ENCODE results near the gene CXADR. TPM values are rescaled to one million over a fixed set of nuclear protein-coding genes. Genes with fewer than 3 reads are reported as not detected.
"Not testable (repeated sequence)": the region's sequence is repeated elsewhere in the genome, so short reads cannot be mapped to it uniquely, and the experiment has no call there.

The CXADR gene
- under 1 TPM; 0.63 to 0.88 TPM for total RNA-seq

DNA sequence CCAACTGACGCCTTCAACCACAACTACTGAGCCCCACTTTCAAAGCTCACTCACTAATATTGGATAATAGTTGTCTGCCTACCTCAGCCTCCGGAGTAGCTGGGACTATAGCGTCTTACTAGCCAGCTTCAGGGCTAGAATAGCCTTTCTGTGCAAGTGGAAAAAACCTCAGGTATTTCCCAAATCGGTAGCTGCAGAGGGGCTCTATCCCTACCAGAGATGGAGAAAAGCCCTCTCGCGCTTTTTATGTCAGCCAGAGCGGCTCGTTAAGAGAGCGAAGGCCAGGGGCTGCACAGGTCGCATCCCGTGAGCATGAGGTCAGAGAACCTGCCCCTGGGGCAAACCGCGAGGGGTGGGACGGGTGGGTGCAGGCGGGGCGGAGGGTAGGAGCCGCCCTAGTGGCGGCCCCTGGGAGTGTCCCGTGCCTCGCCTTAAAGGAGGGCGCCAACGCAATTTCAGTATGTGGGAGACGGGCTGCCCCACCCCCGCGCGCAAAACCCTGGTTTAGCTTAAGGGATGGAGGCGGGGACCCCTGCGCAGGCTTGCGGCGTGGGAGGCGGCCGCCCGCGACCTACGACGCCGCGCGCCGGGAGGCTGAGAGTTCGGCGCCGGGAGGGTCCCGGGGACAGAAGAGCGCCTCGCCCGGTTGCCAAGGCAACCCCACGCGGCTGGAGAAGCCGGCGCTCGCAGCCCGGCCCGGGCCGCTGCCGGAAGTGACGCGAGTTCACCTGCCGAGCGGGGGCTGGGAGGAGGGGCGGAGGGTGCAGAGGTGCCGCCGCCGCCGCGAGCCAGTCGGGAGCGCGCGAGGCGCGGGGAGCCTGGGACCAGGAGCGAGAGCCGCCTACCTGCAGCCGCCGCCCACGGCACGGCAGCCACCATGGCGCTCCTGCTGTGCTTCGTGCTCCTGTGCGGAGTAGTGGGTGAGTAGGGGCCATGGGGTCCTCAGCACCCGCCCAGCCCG is at the start of gene CXADR:
Gene CXADR, plus strand, starts transcription at position 791 of the 961 bp plus-strand sequence. Its CDS starts 87 bp downstream, at position 878.
- ChIA-PET CTCF (no interaction called here), POLR2A (no interaction called here)

DNA sequence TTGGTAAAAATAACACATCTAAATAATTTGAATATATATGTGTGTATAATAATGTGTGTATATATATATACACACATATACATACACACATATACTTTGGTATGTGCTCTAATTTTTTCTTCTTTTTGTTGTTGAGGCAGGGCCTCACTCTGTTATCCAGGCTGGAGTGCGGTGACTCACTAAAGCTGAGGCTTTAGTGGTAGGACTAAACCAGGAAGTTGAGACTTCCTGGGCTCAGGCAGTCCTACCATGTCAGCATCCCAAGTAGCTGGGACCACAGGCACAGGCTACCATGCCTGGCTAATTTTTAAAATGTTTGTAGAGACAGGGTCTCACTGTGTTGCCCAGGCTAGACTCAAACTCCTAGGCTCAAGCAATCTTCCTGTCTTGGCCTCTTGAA is 46.7 kb upstream of the CXADR start:
- CTCF ChIA-PET, result no interaction called here
- POLR2A ChIA-PET, result interaction anchor here (0.7 kb wide), 1 partner anchor 19 kb away, joined by 5 read pairs; no protein-coding TSS in a partner anchor

- CTCF ChIA-PET, result no interaction called here
- POLR2A ChIA-PET, result no interaction called here
Observed at GRCh38 chr21:17467392-17467791, 45.5 kb upstream of the CXADR start.

DNA sequence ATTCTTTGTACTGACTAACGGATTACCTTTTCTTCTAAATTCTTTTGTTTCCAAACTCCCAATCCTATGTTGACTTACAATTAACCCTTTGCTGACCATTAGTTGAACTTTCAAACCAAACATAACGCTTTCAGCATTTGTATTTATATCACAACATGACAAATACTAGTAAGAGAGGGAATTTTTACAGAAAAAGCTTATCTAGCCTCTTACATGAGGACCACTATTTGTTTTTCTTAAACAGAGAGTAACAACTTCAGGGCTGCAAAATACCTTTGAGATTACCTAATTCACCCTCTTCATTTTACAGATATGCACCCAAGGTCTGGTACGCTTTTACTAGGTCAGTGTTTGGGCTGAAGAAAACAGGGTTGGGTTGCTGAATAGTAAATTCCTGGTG is 45.0 kb upstream of the CXADR start:
- ChIA-PET CTCF (no interaction called here), POLR2A (no interaction called here)

GRCh38 chr21:17468698-17469097 is 44.1 kb upstream of the CXADR start:
- ChIA-PET CTCF (no interaction called here), POLR2A (no interaction called here)

DNA sequence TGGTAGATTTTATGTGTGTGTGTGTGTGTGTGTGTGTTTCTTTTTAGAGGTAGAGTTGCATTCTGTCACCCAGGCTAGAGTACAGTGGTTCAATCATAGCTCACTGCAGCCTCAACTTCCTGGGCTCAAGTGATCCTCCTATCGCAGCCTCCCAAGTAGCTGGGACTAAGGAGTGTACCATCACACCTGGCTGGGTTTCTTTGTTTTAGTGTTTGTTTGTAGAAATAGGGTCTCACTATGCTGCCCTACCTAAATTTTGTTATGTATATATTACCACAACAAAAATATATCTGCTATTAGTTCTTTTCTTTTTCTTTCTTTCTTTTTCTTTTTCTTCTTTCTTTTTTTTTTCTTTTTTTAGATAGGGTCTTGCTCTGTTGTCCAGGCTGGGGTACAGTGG is 43.1 kb upstream of the CXADR start:
- POLR2A ChIA-PET, result no interaction called here
- CTCF ChIA-PET, result interaction anchor here (0.7 kb wide), 1 partner anchor 709 kb away, joined by 3 read pairs; no protein-coding TSS in a partner anchor

- ChIA-PET POLR2A (no interaction called here), CTCF (no interaction called here)
Observed at GRCh38 chr21:17472182-17472581, 40.7 kb upstream of the CXADR start.

DNA sequence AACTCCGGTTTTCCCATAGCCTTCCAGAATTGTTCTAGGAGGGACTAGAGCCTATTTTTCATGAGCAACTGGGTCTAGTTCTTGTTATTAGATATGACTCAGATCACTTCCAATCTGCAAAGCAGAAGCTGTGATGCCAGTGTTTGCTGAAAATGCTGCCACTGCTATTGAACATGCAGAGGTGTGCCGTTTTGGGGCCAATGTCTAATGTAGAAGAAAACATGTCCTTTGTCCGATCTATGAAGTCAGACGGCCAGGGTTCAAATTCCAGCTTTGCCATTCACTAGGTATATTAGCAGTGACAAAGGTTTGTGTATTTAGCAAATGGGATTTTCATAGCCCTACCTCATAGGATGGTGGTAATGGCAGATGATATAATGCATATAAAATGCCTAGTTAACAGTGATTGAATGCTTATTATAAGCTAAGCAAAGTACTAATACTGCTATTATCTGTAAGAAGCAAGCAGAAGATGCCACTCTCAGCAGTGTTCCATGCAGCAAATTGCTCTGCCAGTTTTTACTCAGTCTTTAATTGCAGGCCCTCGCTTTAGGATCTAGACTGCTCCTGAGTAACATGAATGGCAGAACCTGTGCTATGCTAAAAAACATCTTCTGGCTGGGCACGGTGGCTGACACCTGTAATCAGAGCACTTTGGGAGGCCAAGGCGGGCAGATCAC is 40.1 kb upstream of the CXADR start:
- CTCF ChIA-PET, result no interaction called here
- POLR2A ChIA-PET, result no interaction called here

- POLR2A ChIA-PET, result no interaction called here
- CTCF ChIA-PET, result no interaction called here
Observed at GRCh38 chr21:17476006-17476405, 36.8 kb upstream of the CXADR start.

GRCh38 chr21:17478156-17478555 is 34.7 kb upstream of the CXADR start:
- CTCF ChIA-PET, POLR2A ChIA-PET: not testable (repeated sequence)

DNA sequence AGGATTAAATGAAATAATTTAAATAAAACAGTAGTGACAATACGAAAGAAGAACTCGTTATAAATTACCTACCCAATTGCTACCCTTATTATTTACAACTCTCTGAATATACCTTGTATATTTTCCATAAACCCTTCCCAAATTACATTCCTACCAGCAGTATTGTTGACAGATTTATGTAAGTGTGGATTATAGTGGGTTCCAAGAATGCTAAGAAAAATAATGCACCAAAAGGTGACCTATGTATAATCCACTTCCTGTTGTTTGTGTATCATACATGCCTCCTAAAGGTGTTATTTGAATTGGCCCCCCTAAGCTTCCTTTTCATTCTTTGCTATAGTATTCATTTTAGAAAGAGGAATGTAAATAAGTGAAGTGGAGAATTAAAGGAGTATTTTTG is 33.2 kb upstream of the CXADR start:
- CTCF ChIA-PET, result interaction anchor here (0.7 kb wide), 1 partner anchor 387 kb away, joined by 4 read pairs; no protein-coding TSS in a partner anchor
- POLR2A ChIA-PET, result no interaction called here

GRCh38 chr21:17482928-17483327 is 29.9 kb upstream of the CXADR start:
- ChIA-PET CTCF (no interaction called here), POLR2A (no interaction called here)

DNA sequence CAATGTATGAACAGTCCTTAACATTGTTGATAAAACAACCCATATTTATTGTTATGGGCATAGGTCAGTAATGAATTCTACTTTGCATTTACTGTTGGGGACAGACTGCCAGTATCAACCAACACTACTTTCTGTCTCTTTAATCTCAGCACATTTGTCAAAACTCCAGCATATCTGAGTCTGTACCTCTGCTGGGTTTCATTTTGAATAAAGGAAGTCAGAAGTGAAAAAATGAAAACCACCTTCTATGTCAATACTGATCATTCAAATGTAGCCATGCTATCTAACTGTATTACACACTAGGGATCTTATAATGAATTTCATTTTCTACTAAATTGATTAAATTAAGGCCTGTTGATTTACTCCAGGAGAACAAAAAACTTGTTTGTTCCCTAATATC is 24.2 kb upstream of the CXADR start:
- ChIA-PET POLR2A (no interaction called here), CTCF (no interaction called here)

DNA sequence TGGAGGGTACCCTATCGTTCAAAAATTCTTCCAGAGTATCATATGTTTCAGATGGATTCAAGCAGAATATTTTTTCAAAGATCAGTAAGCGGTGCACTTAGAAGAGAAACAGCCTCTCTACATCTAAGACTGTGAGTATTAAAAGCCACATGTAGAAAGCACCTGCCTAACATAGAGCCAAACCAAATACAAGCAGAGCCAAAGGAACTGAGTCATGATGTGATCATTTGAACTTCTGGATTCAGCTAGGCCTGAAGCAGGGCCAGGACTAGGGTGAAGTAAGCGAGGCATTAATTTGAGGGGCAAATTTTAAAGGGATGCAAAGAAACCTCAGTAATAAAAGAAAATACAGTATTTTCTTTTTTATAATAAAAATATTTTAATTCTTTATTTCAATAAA is 23.3 kb upstream of the CXADR start:
- POLR2A ChIA-PET, CTCF ChIA-PET: not testable (repeated sequence)

- ChIA-PET CTCF (interaction anchor here (0.6 kb wide), 1 partner anchor 87 kb away, joined by 3 read pairs; no protein-coding TSS in a partner anchor), POLR2A (interaction anchor here (0.5 kb wide), 1 partner anchor 17 kb away, joined by 3 read pairs; no protein-coding TSS in a partner anchor)
Observed at GRCh38 chr21:17491716-17492414, 21.0 kb upstream of the CXADR start.

DNA sequence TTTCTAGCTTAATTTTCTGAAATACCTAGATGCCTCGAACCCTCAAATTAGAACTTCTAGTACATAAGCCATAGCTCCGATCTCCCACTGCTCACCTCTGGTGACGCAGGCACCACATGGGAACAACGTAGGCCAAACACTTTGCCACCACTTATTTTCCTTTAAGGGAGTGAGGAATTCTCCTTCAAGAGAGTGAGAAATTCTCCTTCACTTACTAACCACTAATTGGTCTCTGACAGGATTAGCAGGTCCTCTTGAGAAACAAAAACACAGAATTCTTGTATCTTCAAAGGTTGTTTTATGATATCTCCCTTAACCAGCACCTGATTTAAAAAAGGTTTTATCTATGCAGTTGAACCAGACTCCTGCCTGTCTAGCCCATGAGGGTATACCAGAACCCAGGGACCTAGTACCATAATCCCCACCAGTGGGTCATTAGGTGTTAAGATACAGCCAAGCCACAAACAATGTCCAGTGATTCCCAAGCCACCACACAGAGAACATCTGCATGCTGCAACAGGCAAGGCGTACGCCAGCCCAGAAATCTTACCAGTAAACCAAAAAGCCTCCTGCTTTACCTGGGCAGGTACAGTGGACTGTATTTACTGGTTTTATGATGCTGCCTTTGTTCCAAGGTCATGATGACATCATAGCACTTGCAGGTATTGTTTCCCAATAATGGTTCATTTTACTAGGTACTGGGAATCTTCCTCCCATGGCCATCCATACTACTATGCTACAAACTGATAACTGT is 20.3 kb upstream of the CXADR start:
- ChIA-PET CTCF (interaction anchor here (0.6 kb wide), 1 partner anchor 86 kb away, joined by 3 read pairs; no protein-coding TSS in a partner anchor), POLR2A (interaction anchor here (0.5 kb wide), 1 partner anchor 16 kb away, joined by 3 read pairs; no protein-coding TSS in a partner anchor)

DNA sequence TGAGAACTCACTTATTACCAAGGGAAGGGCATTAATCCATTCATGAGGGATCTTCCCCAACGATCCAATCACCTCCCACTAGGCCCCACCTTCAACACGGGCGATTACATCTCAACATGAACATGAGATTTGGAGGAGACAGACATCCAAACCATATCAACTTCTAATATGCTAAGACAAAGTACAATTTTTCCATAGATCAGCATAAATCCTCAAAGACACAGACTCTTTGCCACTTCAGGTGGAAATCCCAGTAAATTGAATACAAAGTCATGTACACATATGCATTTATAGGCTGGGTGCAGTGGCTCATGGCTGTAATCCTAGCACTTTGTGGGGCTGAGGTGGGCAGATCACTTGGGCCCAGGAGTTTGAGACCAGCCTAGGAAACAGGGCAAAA is 18.8 kb upstream of the CXADR start:
- CTCF ChIA-PET, result no interaction called here
- POLR2A ChIA-PET, result no interaction called here

DNA sequence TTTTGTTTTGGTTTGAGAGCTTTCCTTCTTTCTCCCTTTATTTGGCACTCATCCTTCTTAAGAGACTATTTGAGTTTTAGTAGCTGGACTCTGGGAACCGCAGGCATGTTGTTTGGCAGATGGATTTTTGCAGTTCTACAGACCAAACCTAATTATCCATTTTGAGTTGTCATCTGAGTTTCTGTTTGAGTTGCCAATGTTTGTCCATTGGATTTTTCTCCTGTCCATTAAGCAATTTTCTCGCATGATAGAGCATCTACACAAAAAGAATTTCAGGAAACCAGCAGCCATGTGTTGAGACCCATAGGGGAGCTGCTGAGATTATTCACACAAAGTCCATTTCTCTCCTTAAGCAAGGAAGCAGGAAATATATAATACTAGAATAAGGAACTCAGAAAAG is 17.2 kb upstream of the CXADR start:
- CTCF ChIA-PET, result no interaction called here
- POLR2A ChIA-PET, result no interaction called here

DNA sequence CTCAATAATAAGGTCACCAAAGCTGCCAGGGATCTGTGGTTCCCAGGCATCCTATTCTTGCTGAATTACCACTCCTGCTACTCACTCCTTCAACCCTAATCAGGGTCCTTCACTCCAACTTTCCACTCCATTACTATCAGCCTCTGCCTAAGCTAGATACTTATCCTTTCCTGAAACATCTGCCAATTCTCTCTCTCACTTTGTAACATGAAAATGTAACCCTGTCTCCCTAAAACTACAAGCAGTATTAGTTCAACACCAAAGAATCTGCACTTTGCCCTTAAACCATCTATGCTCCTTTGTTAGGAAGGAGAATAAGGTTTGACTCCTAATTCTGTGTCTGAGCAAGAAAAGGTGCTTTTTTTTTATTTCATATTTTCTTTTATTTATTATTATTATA is 15.5 kb upstream of the CXADR start:
- CTCF ChIA-PET, result no interaction called here
- POLR2A ChIA-PET, result no interaction called here

DNA sequence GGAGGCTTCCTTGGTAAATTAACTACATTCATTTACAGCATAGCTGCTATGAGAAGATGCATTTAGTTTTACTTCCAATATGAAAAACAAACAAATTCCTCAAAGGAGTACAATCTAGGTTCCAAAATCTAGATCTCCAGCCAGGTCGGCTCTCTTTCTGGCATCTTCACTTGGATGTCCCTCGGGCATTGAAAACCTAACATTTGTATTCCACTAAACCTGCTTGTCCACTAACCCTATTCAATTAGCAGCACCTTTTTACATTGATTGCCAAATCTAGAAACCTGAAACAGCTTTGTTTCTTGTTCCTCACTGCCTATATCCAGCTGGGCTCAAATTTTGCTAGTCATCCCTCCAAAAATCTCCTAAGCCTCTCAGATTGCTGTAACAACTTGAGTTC is 14.3 kb upstream of the CXADR start:
- CTCF ChIA-PET, result no interaction called here
- POLR2A ChIA-PET, result no interaction called here

Data from activated CD8-positive, alpha-beta memory T cell treated with anti-CD3 and anti-CD28 coated beads for 36 hours (primary cell).